HG02973 (cell line): Measurements from ENCODE around the gene GSKIP.

Experiments
- ATAC-seq: cut with Tn5 transposase; IDR thresholded peaks from one replicate; pipeline ENCODE4 v1.9.1; 2021; ENCODE audit warnings: moderate library complexity; ENCODE audit not compliant: unreplicated experiment

Gene GSKIP

GRCh38 chr14:96373538-96373937 is 10.2 kb downstream of the GSKIP start:
- no peak for ATAC-seq

- no peak for ATAC-seq
Observed at GRCh38 chr14:96376093-96376492, 12.8 kb downstream of the GSKIP start.

- peak; percentile 84 for ATAC-seq
Observed at GRCh38 chr14:96380735-96381134, 17.4 kb downstream of the GSKIP start.

- no peak for ATAC-seq
Observed at GRCh38 chr14:96383445-96383844, 20.1 kb downstream of the GSKIP start.

GRCh38 chr14:96384053-96384452 is 20.7 kb downstream of the GSKIP start:
- ATAC-seq, result no peak

- ATAC-seq, result no peak
Observed at GRCh38 chr14:96384740-96385139, 21.4 kb downstream of the GSKIP start.

GRCh38 chr14:96385385-96385784 is 22.1 kb downstream of the GSKIP start:
- no peak for ATAC-seq

- no peak for ATAC-seq
Observed at GRCh38 chr14:96390965-96391292, 27.6 kb downstream of the GSKIP start.

- ATAC-seq, result peak; percentile 80
Observed at GRCh38 chr14:96391293-96392118, 28.2 kb downstream of the GSKIP start.

- ATAC-seq, result no peak
Observed at GRCh38 chr14:96393071-96393691, 29.9 kb downstream of the GSKIP start.

- no peak for ATAC-seq
Observed at GRCh38 chr14:96394047-96394815, 30.9 kb downstream of the GSKIP start.

GRCh38 chr14:96398432-96398831 is 35.1 kb downstream of the GSKIP start:
- ATAC-seq, result no peak

GRCh38 chr14:96398921-96399320 is 35.6 kb downstream of the GSKIP start:
- ATAC-seq, result no peak

GRCh38 chr14:96399405-96399804 is 36.1 kb downstream of the GSKIP start:
- no peak for ATAC-seq

- ATAC-seq, result no peak
Observed at GRCh38 chr14:96400495-96400894, 37.2 kb downstream of the GSKIP start.

GRCh38 chr14:96403409-96403808 is 40.1 kb downstream of the GSKIP start:
- ATAC-seq, result no peak

GRCh38 chr14:96405677-96406076 is 42.4 kb downstream of the GSKIP start:
- ATAC-seq, result no peak

GRCh38 chr14:96407935-96408570 is 44.7 kb downstream of the GSKIP start:
- no peak for ATAC-seq

- no peak for ATAC-seq
Observed at GRCh38 chr14:96408608-96409007, 45.3 kb downstream of the GSKIP start.

GRCh38 chr14:96409701-96410100 is 46.4 kb downstream of the GSKIP start:
- no peak for ATAC-seq

- ATAC-seq, result no peak
Observed at GRCh38 chr14:96410119-96410518, 46.8 kb downstream of the GSKIP start.
